SH-SY5Y (cell line): ENCODE data around the gene MLANA.

Source experiments
- GATA2 ChIP-seq: IDR thresholded peaks from 2 replicates; pipeline ENCODE4 v1.6.1; 2011; ENCODE audit warnings: mild to moderate bottlenecking, low read depth, low read length
- GATA3 ChIP-seq: IDR thresholded peaks from 2 replicates; pipeline ENCODE4 v1.6.1; 2011; ENCODE audit warnings: low read depth, mild to moderate bottlenecking, low read length, moderate library complexity

DNA sequence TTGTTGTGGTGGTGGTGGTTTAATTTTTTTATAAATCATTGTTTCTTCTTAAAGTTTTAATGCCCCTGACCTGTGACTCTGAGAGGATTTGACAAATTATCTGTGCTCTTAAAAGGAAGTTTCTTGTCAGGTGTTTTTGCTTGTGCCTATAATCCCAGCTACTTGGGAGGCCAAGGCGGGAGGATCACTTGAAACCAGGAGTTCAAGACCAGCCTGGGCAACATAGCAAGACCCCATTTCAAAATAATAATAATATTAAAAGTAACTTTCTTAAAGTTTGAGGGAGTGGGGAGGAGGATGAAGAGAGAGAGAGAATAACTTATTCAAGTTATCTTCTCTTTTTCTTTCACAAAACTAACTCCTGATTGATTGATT is 45.5 kb upstream of the MLANA start:
- TF ChIP-seq GATA2 (no peak), GATA3 (no peak)
